Activated T-cell treated with anti-CD3 and anti-CD28 coated beads for 48 hours (primary cell): ENCODE data around the gene LRRD1.
"Not testable (repeated sequence)": the region's sequence is repeated elsewhere in the genome, so short reads cannot be mapped to it uniquely, and the experiment has no call there.

ENCODE experiments used
- DNase-seq: peaks from one replicate; pipeline ENCODE4 v3.0.0-alpha.2; 2020; ENCODE audit warnings: low read depth

The LRRD1 gene

DNA sequence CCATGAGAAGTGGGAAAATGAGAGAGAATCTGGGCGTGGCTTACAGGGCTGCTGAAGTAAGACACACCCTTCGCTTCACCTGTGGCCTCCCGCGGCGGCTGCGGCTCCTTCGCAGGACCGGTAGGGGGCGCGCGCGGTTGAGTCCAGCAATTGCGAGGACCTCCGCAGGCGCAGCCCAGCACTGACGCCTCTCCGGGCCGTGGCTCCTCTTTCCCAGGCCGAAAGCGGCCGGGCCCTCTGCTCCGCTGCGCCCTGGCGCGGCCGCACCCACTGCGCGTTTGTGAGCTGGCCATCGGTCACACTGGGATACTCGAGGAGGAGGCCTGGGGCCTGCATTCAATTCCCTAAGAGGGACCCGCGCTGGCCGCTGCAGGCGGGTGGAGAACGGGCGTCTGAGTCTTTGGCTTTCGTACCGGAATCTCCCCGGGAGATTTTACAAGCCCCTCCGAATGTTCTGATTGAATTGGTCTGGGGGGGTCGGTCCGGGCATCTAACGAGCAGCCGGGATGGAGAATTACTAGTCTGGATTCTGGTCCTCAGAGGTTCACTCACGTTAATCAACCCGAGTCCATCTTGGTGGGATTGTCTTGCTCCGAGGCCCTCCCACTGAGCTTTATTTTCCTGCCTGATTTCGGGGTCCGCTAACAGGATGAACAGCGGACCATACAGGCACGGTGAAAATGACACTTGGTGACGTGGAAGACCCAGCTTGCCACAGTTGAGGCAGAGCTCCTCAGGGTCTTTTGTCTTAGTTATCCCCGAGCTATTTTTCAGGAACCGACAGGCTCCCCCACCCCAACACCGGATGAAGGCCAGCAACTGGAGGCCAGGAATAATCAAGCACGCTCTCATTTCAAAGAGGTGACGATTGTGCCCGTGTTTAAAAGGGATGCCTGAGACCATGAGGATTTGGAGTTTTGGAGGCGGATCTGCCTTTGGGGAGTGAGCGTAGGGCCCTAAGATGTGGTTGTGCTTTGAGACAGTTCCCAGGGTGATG lies at the start of gene LRRD1:
Gene LRRD1 (minus strand): TSS at position 215 of the 997 bp plus-strand sequence. CDS start 13,940 bp downstream, outside the sequence.
- DNase-seq = peak; percentile 90

DNA sequence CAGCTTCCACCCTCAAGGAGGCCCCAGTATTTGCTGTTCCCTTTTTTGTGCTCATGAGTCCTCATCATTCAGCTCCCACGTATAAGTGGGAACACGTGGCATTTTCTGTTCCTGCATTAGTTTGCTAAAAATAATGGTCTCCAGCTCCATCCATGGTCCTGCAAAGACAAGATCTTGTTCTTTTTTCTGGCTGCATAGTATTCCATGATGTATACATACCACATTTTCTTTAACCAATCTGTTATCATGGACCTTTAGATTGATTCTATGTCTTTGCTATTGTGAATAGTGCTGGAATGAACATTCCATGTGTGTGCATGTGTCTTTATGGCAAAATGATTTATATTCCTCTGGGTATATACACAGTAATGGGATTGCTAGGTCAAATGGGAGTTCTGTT lies 49.8 kb upstream of the LRRD1 start:
- no peak for DNase-seq

DNA sequence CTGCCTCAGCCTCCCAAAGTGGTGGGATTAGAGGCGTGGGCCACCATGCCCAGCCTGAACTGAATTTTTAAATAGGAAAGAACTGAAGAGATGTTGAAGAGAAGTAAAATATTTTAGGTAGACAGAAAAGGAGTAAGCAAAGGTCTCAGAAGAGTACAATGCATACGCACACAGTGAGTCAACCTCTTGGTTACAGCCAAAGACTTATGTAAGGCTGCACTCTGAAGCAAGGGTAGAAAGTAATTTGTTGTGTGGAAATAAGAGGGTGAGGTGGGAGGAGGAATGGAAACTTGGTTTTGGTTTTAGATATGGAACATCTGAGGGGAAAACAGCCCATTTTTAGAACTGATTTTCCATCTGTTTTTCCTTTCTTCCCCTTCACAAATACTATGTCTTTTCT lies 49.2 kb upstream of the LRRD1 start:
- DNase-seq = no peak

GRCh38 chr7:92226981-92227380 lies 48.0 kb upstream of the LRRD1 start:
- DNase-seq = no peak

GRCh38 chr7:92221766-92222165 lies 42.8 kb upstream of the LRRD1 start:
- no peak for DNase-seq

- no peak for DNase-seq
Measured at GRCh38 chr7:92206672-92207071, 27.7 kb upstream of the LRRD1 start.

DNA sequence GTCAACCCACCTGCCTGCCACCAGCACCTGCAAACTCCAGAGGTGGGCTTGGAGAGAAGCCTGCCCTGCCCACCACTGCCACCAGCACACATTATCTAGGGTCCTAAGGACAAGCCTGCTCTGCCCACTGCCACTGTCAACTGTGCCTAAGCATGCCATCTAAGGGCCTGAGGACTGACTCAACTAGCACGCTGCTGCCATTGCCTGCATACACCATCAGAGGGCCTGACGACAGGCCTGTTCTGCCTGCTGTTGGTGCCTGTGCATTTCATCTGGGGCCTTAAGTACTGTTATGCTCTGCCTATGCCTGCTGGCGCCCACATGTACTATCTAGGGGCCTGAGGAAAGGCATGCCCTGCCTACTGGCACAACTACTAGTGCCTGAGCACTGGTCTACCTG lies 27.0 kb upstream of the LRRD1 start:
- no peak for DNase-seq

GRCh38 chr7:92200791-92201190 lies 21.8 kb upstream of the LRRD1 start:
- DNase-seq = no peak

- DNase-seq = no peak
Measured at GRCh38 chr7:92192326-92192725, 13.4 kb upstream of the LRRD1 start.

GRCh38 chr7:92189246-92189645 lies 10.3 kb upstream of the LRRD1 start:
- DNase-seq = not testable (repeated sequence)

GRCh38 chr7:92184294-92184693 lies 5.4 kb upstream of the LRRD1 start:
- DNase-seq = not testable (repeated sequence)

DNA sequence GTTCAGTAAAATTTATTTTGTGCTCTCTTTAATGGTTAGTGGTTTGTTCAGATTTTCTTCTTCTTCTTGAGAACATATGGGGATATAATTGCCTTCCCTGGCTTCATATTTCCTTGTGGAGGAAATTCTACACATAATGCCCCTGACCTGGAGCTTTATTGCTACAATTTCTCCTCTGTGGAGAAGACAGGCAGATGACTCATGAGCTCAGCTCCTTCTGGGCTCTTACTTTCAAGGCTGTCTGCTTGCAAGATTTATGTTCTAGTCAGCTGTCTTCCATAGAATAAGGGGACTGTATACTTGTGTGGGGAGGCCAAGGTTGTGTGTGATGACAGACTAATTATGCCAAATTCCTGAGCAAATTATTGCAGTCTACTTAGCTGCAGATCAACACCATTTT lies 1.6 kb downstream of the LRRD1 start:
- DNase-seq = no peak

- not testable (repeated sequence) for DNase-seq
Measured at GRCh38 chr7:92169529-92169928, 9.4 kb downstream of the LRRD1 start.

DNA sequence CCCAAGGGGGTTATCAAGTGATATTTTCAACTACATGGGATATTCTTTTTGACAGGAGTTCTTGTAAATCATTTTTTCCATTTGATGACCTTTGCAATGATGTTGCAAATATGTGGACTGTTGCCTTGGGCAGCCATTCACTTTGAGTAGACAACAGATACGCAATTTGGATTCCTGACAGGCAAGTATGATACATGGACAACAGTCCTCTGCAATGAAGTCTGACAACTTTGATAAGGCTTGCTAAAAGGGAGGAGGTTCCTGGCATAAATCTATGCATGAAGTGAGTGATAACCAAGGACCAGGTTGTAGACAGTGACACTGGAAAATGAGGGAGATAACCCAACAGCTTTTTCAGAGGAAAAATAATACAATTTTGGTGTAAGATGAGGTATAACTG lies 17.7 kb downstream of the LRRD1 start:
- no peak for DNase-seq

- no peak for DNase-seq
Measured at GRCh38 chr7:92158660-92159575, 20.0 kb downstream of the LRRD1 start.

DNA sequence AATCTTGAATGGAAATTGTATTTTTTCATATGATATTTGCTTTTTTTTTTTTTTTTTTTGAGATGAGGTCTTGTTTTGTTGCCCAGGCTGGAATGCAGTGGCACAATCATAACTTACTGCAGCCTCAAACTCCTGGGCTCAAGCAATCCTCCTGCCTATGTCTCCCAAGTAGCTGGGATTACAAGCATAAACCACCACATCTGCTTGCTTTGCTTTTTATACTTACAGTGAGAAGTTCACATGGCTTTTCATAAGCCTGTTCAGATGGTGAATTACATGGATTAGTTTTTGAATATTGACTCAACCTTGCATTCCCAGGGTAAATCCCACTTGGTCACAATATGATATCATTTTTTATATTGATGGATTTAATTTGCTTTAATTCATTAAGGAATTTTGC lies 22.0 kb downstream of the LRRD1 start:
- DNase-seq = no peak

GRCh38 chr7:92155108-92155739 lies 23.7 kb downstream of the LRRD1 start:
- no peak for DNase-seq

GRCh38 chr7:92150450-92151017 lies 28.4 kb downstream of the LRRD1 start:
- DNase-seq = no peak

DNA sequence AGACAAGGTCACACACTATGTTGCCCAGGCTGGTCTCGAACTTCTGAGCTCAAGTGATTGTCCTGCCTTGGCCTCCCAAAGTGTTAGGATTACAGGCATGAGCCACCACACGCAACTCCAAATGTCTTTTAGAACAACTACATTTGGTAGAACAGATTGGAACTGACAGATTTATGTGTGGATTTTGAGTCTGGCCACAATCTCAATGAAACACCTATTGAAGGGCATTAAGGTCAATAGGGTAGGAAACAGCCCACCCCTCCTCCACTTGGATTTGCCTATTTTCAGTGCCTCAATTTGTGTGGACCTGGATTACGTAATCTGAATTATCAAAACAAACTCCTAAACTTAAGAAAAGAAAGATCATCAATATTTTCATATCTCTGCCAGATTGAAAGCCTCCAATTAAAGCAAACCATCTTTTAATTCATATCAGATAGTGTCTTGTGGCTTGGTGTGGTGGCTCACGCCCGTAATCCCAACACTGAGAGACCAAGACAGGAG lies 29.2 kb downstream of the LRRD1 start:
- no peak for DNase-seq

GRCh38 chr7:92143192-92143880 lies 35.6 kb downstream of the LRRD1 start:
- not testable (repeated sequence) for DNase-seq

DNA sequence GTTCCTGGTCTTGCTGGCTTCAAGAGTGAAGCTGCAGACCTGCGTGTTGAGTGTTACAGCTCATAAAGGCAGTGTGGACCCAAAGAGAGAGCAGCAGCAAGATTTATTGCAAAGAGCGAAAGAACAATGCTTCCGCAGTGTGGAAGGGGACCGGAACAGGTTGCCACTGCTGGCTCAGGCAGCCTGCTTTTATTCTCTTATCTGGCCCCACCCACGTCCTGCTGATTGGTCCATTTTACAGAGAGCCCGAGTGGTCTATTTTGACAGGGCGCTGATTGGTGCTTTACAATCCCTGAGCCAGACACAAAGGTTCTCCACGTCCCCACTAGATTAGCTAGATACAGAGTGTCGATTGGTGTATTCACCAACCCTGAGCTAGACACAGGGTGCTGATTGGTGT lies 36.2 kb downstream of the LRRD1 start:
- DNase-seq = not testable (repeated sequence)
